NCI-H1930 (cell line): Measurements from ENCODE around the gene NOP56.
A peak's percentile ranks its signal among the peaks of the same experiment; 100 is the strongest.
"Not testable (repeated sequence)": the region's sequence is repeated elsewhere in the genome, so short reads cannot be mapped to it uniquely, and the experiment has no call there.

Source experiments
- DNase-seq, 2 experiments: peaks; one replicate each; lab custom pipeline; 2025; lab: John Stamatoyannopoulos, UW

NOP56 gene

DNA sequence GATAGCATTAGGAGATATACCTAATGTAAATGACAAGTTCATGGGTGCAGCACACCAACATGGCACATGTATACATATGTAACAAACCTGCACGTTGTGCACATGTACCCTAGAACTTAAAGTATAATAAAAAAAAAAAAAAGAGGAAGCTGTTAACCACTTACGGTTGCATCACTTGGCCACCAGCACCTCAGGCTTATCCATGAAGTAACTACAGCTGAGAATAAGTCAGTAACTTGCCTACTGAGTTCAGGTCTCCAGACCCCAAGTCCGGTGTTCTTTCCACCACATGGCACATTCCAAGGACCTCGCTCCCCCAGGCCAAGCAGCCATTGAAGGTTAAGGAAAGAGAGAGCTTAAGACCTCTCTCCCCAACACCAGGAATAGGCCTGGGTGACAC lies 32.4 kb downstream of the NOP56 start:
- not testable (repeated sequence) for DNase-seq

DNA sequence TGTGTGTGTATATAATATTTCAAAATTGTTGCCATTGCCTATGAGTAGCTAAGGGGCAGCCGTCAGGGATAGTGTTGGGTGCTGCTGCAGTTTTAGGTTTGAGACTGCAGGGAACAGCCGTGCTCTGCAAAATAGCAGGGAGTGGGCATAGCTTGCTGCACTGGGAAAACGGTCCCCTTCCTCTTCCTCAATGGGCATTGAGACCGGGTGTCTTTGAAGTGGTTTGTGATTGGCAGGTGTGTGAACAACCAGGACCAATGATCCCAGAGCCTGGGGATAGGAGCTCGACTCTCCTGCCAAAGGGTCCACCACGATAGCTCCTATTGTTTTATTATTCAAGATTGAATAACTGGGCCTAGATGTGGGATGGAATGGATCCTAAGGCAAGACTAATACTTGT lies 35.1 kb downstream of the NOP56 start:
- no peak for DNase-seq

DNA sequence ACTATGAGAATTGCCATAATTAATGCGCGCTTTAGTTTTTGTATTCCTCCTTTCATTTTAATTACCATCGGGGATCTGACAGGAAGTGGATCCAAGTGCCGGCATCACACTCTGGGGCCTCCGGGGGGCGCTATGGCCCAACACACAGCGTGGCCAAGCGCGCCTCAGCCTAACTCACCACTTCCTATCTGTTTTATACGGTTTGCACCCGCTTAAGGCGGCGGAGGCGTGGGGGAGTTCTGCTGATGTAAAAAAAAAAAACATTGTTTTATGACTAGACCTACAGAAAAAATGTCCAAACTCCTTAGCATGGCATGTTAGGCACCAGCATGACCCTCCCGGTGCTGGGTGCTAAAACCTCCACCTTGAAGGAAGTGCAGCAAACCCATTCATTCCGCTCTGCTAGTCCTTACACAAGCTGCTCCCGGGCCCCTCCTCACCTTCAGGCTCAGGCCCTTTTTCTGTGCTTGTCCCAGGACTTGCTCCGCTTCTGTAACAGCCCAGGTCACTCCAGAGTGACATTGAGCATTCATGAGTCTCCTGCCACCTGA lies 35.7 kb downstream of the NOP56 start:
- DNase-seq, result peak in 1 of 2 experiments; percentile 16

DNA sequence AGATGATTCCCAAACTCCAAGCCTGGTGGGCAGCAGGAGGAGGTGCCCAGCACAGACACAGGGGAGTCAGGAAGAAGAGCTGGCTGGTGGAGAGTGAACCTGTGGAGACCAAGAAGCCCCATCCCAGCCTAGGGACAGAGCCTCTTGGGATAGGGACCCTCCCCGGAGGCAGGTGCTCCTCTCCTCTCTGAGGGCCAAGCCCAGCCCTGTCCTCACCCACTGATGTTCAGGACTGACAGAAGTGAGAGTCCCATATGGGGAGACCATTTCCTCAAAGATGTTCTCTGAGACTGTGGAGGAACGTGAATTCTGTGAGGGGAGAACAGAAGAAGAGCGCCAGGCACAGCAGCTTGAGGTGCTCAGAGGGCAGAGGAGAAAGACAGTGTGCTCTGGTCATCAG lies 37.8 kb downstream of the NOP56 start:
- no peak for DNase-seq

DNA sequence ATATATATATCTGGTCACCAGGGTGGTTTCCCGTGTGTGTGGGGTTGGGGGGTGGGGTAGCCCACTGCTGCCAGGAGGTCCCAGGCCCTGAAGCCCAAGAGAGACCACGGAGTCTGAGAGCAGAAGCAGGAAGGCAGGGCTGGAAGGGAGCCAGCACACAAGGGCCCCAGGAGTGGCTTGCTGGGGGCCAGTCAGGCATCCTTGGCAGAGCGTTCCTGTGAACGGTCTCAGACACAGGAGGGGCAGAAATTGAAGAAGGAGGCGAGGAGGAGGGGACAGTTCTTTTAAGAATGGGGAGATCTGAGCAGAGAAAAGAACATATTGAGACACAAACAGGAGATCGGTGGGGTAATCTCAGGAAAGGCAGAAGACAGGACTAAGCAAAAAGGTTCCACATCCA lies 38.3 kb downstream of the NOP56 start:
- no peak for DNase-seq

DNA sequence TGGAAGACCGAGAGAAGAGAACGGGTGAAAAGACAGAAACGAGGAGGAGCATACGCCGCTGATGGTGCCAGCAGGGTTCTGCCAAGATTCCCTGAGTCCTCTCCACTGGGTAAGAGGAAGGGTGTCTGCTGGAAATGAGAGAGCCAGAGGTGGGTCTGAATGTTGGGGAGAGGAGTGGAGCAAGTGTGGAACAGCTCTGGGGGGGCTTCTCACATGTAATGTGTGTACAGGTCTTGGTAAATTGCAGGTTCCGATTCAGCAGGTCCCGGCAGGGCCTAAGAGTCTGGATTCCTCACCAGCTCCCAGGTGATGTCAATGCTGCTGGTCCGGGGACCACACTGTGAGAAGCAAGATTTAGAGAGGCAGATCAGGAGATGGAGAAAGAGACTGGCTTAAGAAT lies 38.7 kb downstream of the NOP56 start:
- no peak for DNase-seq

DNA sequence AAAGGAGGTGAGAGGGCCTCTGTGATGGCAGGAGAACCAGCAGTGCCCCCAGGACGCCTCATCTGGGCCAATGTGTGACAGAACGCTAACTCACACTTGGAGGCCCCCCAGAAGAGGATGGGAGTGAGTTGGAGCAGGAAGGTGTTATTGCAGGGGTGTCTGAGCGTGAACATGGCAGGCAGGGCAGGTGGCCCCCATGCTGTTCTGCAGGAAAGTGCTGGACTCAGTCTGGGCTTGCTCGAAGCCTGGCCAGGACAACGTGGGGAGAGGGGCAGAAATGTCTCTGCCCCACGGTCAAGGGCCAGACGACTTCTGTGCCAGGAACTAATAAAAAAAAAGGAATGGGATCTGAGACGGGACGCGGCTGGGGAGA lies 39.2 kb downstream of the NOP56 start:
- no peak for DNase-seq

DNA sequence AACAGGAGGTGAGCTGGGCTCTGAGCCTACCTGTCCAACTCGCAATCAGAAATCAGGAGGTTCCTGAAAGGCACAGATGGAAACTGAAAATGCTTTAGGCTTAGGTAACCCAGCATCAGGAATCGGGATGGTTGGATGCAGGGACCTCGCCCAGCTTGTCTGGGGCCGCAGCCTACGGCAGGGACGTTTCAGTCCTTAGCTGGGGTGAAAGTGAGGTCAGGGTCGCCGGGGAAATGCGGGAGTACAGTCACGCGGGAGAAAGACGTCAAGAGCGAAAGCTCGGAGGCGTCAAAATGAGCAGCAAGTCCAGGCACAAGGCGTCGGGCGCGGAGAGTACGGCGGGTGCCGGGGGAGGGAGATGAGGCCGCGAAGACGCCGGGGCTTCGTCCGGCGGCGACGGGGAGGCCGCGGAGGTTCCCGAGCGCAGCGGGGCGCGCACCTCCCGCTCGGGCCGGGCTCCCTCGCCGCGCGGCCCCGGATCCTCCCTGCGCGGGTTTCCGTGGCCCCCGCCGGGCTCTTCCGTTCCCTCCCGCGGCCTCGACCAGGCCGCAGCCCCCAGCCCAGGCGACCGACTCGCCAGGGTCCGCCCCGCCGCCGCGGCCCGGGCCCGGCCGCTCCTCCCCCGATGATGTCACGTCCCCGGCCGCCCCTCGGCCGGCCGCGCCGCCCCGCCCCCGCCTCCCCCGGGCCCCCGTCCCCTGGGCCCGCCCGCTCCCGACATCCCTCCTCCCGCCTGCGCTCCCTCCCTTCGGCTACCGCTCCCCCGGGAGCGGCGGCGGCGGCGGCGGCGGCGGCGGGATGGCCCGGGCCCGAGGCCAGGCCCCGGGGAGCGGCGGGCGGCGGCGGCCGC lies 39.8 kb downstream of the NOP56 start, which contains the start of gene EBF4:
EBF4 (plus strand) TSS at position 745 of the 850 bp plus-strand sequence. CDS start 866 bp downstream, outside the sequence.
- peak in 1 of 2 experiments; percentile 65 for DNase-seq

DNA sequence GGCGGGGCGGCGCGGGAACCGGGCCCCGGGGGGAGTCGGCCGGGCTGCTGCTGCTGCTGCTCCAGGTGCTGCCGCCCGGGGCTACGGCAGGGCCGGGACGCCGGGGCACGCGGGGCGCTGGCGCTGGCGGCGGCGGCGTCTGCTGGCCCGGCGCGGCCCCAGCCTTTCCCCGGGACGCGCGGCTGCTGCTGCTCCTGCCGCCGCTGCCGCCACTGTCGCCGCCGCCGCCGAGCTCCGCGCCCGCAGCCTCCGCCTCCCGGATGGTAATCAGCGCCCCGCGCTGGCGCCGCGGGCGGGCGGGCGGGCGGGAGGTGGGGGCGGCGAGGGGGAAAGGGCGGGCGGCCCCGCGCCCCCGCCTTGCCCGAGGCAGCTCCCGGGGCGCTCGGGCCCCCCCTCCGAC lies 40.5 kb downstream of the NOP56 start:
- DNase-seq, result no peak

DNA sequence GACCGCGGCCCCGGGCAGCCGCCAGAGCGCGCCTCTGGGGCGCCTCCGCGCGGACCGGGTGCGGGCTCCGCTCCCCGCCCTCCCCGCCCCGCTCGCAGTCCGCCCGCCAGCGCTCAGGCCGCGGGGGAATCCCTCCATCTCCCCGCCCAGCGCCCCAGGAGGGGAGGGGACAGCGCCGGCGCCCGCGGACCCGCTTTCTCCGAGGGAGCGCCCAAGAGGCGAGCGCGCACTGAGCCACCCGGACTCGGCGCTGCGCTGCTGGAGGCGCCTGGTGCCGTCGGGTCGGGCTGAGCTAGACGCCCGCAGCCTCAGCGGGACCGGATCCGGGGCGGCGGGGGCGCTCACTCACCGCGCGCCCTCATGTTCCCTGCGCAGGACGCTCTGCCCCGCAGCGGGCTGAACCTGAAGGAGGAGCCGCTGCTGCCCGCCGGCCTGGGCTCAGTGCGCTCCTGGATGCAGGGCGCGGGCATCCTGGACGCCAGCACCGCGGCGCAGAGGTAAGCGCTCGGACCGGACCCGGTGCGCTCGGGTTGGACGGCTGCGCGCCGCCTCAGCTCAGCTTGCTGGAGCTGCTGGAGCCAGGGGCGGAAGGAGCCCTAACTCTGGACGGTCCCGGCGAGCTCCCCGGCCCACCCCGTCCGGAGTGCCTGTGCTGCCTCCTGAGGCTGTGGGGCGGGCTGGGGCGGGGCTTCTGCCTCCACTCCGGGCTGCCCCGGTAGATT lies 41.0 kb downstream of the NOP56 start:
- peak; percentile 28 to 37 for DNase-seq

DNA sequence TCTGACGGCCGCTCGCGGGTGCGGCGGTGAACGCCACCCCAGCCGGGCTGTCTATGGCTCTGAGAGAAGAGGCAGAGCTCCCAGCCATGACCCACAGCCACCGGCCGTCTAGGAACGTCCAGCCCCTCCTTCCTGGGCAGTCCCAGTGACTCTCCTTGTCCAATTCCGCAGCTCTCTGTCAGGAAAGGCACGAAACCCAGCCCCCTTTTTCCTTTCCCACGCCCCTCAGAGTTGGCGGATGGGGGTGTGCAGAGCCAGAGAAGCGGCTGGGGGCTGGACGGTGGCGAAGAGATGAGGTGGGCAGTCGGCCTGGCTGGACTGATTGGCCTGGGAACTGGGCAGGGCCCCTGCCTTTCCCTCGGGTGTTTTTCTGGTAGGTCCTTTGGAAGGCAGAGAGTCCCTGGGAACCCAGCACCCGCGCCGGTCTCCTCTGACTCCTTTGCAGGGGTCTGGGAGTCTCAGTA lies 41.6 kb downstream of the NOP56 start:
- DNase-seq, result no peak

DNA sequence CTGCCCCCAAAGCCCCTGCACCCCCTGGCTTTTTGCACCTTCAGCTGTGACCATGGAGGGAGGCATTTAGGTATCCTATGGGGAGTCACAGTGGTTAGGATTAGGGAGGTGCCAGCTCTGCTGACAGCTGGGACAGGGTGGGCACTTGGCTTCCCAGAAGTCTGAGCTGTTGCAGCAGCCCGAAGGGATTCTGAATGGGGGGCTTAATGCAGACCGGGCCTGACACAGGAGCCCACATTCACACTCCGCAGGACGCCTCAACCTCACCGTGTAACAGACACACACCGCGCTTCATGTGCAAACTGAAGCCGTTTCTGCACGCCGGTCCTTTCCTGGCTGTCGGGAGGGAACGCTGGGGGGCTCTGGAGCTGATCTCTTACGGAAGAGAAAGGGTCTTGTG lies 42.1 kb downstream of the NOP56 start:
- DNase-seq, result no peak

DNA sequence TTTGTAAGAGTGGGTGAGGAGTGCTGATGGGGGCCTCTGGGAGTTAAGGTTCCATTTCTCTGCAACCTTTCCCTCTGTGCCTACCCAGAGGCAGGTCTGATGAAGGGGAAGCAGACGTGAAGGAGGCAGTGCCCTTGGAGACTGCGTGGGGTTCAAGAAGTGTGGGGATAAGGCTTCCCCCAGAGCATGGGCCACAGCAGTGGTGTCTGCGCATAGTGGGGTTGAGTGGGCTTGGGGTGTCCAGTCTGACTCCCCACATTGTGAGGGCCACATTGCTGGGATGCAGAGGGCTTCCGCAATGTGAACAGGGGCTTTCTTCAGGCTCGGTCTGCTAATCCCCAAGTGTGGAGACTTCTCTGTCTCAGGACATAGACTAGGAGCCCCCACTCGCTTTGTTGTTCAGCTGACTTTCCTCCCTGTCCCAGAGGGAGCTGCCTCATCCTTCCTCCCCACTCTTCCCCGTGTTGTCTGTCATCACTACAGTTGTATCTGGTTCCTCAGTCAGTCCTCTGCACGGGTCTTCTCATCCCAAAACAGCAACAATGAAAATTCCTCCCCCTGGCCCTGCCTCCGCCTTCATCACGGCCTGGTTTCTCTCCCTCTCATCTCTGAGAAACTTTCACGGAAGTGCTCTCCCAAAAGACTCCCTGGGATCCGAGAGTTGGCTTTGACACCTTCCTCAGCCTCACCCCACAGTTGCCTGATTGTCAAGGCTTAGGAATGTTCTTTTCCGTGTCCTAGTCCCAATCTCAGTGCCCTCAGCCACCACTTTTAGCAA lies 43.0 kb downstream of the NOP56 start:
- no peak for DNase-seq

DNA sequence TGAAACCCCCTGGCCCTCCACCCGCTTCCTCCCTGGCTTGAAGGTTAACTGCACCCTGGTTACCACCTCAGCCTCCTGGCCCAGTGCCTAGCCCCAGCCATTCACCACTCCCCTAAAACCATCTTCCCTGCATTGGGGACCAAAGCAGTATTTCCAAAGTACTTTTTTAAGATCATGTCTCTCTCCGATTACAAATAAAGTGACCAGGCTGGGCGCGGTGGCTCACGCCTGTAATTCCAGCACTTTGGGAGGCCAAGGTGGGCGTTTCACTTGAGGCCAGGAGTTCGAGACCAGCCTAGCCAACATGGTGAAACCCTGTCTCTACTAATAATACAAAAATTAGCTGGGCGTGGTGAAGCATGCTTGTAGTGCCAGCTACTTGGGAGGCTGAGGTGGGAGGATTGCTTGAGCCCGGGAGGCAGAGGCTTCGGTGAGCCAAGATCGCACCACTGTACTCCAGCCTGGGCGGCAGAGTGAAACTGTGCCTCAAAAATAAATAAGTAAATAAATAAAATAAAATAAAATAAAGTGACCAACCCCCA lies 43.6 kb downstream of the NOP56 start:
- not testable (repeated sequence) for DNase-seq

DNA sequence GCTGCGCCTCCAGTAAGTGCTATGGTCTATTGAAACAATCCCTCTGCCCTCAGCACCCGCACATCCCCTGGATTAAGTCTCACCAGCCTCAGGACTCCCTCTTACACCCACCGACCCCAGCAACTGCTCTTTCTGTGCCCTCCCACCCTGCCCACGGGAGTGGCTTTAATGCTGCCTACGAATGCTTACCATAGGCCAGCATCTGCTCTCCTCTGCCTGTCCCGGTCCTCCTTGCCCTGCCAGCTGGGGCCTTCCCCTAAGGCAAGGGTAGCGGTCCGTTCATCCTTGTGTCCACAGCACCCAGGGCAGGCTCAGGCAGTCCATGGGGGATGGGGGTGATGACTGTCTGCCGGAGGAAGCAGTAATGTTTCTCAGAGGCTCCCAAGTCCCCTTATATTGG lies 44.2 kb downstream of the NOP56 start:
- no peak for DNase-seq

DNA sequence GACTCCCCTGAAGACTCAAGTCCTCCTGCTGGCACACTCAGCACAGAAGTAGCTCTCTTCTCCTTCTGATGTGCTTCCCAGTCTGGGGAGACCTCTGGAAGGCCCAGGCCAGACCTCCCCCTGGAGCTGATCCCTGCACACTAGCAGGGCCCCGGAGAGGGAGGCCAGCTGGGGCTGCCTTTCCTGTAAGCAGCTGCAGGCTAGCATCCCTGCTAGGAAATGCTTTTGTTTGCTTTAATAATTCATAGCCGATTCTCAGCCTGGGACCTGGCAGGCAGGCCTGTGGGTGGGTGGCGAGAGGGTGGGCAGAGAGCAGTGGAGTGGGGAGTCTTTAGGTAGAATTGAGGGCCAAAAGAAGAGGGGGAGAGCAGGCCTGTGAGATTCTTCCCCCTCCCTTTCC lies 45.3 kb downstream of the NOP56 start:
- DNase-seq, result no peak

DNA sequence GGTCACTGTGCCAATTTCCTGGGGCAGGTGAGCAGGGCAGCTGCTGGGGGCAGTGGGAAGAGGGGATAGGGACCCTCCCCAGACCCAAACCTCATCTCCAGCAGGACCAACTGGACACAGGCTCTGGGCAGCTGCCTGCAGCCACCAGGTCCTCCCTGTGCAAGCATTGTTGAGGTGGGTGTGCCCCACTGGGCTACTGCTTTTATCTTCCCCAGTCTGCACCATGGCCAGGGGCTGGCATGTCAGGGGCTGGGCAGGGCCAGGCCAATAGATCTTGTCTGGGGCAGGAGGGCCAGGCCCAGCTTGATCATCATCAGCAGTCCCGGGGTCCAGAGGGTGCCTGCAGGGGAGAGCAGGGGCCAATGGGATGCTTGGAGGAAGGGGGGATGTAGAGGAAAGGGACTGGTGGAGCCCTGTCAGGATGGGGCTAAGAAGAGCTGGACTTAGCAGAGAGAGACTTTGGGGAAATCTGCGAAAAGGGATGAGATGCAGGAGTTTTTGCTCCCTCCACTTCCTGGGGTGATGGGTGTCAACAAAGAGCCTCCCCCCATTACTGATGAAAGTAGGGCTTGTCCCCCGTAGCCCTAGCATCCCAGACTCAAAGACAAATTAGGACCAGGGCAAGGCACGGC lies 45.9 kb downstream of the NOP56 start:
- DNase-seq, result no peak

DNA sequence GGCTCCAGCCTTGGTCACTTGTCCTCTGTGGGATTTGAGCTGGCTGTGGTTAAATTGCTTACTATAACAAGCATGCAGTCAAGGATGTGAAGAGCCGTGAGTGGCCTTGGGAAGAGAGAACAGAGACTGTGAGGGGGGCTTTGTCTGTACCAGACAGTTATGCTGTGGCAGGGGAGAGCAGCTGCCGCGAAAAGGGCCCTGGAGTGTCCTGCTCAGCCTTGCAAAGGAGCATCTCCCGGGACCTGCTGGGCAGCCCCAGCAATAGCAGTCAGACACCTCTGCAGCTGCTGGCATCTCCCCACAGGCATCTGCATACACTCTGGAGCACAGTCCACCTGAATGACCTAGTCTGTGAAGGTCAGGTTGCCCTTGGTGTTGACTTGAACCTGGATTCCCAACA lies 46.5 kb downstream of the NOP56 start:
- no peak for DNase-seq

DNA sequence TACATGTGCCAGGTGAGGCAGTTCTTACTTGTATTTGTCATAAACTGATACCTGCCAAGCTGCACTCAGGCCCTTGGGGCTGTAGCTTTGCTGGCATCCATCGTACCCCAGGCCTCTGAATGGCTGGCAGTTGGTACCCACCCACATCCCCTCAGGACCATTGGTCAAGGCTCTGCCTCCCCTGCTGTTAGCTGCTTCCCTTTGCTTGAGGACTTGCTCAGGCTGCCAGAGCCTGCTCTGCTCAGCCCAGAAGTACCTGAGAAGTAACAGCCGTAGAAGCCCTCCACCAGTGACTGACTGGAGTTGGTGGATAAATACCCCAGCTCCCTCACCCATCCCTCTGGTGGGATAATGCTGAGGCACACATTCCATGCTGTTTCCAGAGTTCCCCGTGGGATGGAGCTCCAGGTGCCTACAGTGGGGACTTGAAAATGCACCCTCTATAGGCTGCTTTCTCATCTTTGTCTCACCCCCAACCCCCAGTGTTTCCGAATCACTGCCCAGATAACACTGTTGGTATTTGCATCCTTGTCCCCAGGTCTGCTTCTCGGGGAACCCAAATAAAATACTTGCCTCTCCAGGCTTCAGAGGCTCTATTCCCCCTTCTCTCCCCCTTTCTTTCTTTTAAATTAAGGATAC lies 47.5 kb downstream of the NOP56 start:
- no peak for DNase-seq

DNA sequence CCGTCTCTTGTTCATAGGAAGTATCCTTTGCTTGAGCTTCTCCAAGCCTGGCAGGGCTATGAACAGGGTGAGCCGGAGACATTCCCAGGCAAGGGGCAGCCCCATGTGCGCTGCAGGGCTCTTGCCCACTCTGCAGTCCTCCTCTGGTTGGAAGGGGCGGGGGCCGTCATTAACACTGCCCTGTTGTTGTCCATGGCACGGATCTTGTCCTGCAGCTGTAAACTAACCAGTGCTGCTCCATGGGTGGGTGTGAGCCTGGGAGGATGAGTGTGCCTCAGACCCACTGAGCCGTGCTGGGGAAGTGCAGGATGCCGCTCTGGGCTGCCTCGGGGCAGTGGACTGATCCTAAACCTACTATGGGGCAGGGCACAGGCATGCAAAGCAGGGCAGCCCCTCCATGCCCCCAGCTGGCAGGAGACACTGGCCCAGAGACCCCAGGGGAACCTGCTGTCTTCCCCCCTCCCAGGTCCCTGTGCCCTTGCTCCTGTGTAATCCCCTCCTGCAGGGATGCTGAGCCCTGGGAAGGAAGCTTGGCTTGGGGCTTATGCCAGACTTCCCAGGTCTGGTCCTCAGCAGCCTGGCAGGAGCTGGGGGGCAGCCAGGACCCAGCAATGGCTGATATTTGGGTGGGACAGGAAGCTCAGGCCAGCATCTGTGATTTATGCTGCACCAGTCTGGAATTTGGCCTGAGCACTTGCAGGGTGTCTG lies 48.6 kb downstream of the NOP56 start:
- no peak for DNase-seq
